Measurements from ENCODE around the gene ATAD3C.
"Not testable (repeated sequence)": the region's sequence is repeated elsewhere in the genome, so short reads cannot be mapped to it uniquely, and the experiment has no call there.

ATAD3C gene

GRCh38 chr1:1449099-1449739 lies at the start of gene ATAD3C:
TSS of gene ATAD3C (plus strand) at chr1:1449689. CDS start at chr1:1450684, 995 bp downstream.
- no peak for DNase-seq

GRCh38 chr1:1399872-1400575 lies 49.5 kb upstream of the ATAD3C start:
- no peak for DNase-seq

- DNase-seq: no peak
Observed at GRCh38 chr1:1400576-1401456, 48.7 kb upstream of the ATAD3C start.

GRCh38 chr1:1401457-1402010 lies 48.0 kb upstream of the ATAD3C start:
- no peak for DNase-seq

GRCh38 chr1:1402072-1402900 lies 47.2 kb upstream of the ATAD3C start:
- peak; percentile 46 to 50 for DNase-seq

- not testable (repeated sequence) for DNase-seq
Observed at GRCh38 chr1:1402901-1403392, 46.5 kb upstream of the ATAD3C start.

- no peak for DNase-seq
Observed at GRCh38 chr1:1403653-1404052, 45.8 kb upstream of the ATAD3C start.

- DNase-seq: no peak
Observed at GRCh38 chr1:1406101-1406820, 43.2 kb upstream of the ATAD3C start.

- peak; percentile 92 to 93 for DNase-seq
Observed at GRCh38 chr1:1406821-1407635, 42.5 kb upstream of the ATAD3C start, which contains the start of gene MRPL20. TSS of gene MRPL20 (minus strand) at chr1:1407293. CDS start at chr1:1407217, 76 bp downstream.

- no peak for DNase-seq
Observed at GRCh38 chr1:1407636-1408318, 41.7 kb upstream of the ATAD3C start.

- not testable (repeated sequence) for DNase-seq
Observed at GRCh38 chr1:1410238-1410637, 39.3 kb upstream of the ATAD3C start.

GRCh38 chr1:1411626-1412025 lies 37.9 kb upstream of the ATAD3C start:
- DNase-seq: no peak

GRCh38 chr1:1412311-1412902 lies 37.1 kb upstream of the ATAD3C start:
- not testable (repeated sequence) for DNase-seq

GRCh38 chr1:1415751-1416150 lies 33.7 kb upstream of the ATAD3C start:
- no peak for DNase-seq

GRCh38 chr1:1417396-1417795 lies 32.1 kb upstream of the ATAD3C start:
- DNase-seq: not testable (repeated sequence)

GRCh38 chr1:1417825-1418463 lies 31.5 kb upstream of the ATAD3C start:
- not testable (repeated sequence) for DNase-seq

- no peak for DNase-seq
Observed at GRCh38 chr1:1418464-1419362, 30.8 kb upstream of the ATAD3C start.

GRCh38 chr1:1419363-1419812 lies 30.1 kb upstream of the ATAD3C start:
- no peak for DNase-seq

Measured in stimulated activated CD4-positive, alpha-beta T cell treated with anti-CD3 and anti-CD28 coated beads, Interleukin-2, amount 100 ng/mL, for 48 hours (primary cell).